IMR-90 (cell line): Measurements from ENCODE around the gene KLKB1. TPM values are rescaled to one million over a fixed set of nuclear protein-coding genes. Genes with fewer than 3 reads are reported as not detected.

Experiments used
- ATAC-seq: fragments of 200-7000 bp; cut with Tn5 transposase; 2 replicates; pipeline ENCODE4 v1.9.1; 2020; ENCODE audit warnings: low read depth, mild to moderate bottlenecking, moderate library complexity
- BruUV-seq: library from RNA; stranded (reverse); fragments of 400-500 nt; replicated peaks from 2 replicates; lab custom pipeline; 2021; lab: Mats Ljungman, UMichigan
- CTCF ChIA-PET: fragments of 300-600 bp; formaldehyde crosslinking; extraction: SDS; loops from one replicate; lab custom pipeline; 2021; ENCODE audit warnings: antibody characterized with exemption; lab: Yijun Ruan, JAX
- POLR2A ChIA-PET: fragments of 300-600 bp; sonication (Branson Sonifier 250); formaldehyde crosslinking; loops from one replicate; lab custom pipeline; 2022; ENCODE audit warnings: antibody characterized with exemption; ENCODE audit not compliant: unreplicated experiment; lab: Charles Lee
- DNase-seq: peaks from one replicate; pipeline ENCODE4 v3.0.0; 2013
- H2AFZ ChIP-seq: replicated peaks from 2 replicates; pipeline ENCODE3; 2013; ENCODE audit warnings: low read length, mild to moderate bottlenecking; ENCODE audit not compliant: poor library complexity
- H2AK5ac ChIP-seq: 2 replicates; pipeline ENCODE4 v1.6.1; 2013; ENCODE audit warnings: low read depth, low read length, inconsistent platforms
- H2AK9ac ChIP-seq: replicated peaks from 2 replicates; pipeline ENCODE3; 2013; ENCODE audit warnings: mild to moderate bottlenecking, low read depth, low read length, moderate library complexity; ENCODE audit not compliant: poor library complexity
- H2BK120ac ChIP-seq: 2 replicates; pipeline ENCODE4 v1.6.1; 2013; ENCODE audit warnings: low read depth, low read length, inconsistent platforms
- H2BK15ac ChIP-seq: 3 replicates; pipeline ENCODE4 v1.6.1; 2013; ENCODE audit warnings: low read depth, low read length, inconsistent platforms
- H2BK20ac ChIP-seq: 2 replicates; pipeline ENCODE4 v1.6.1; 2013; ENCODE audit warnings: low read depth, mild to moderate bottlenecking, inconsistent platforms, low read length, moderate library complexity
- H2BK5ac ChIP-seq: 2 replicates; pipeline ENCODE4 v1.6.1; 2013; ENCODE audit warnings: mild to moderate bottlenecking, low read depth, low read length, inconsistent platforms; ENCODE audit not compliant: poor library complexity, severe bottlenecking
- H3K14ac ChIP-seq: replicated peaks from 2 replicates; pipeline ENCODE4 v1.6.1; 2013; ENCODE audit warnings: low read depth, low read length, inconsistent platforms
- H3K18ac ChIP-seq: 2 replicates; pipeline ENCODE4 v1.6.1; 2013; ENCODE audit warnings: low read depth, low read length, control low read depth
- H3K23ac ChIP-seq: 2 replicates; pipeline ENCODE4 v1.6.1; 2013; ENCODE audit warnings: low read depth, low read length, inconsistent platforms
- H3K27ac ChIP-seq: 2 replicates; pipeline ENCODE4 v1.5.1; 2013; ENCODE audit warnings: mild to moderate bottlenecking, control low read depth, low read length; ENCODE audit not compliant: insufficient read depth
- H3K27me3 ChIP-seq: 2 replicates; pipeline ENCODE4 v1.6.1; 2013; ENCODE audit warnings: low read length; ENCODE audit not compliant: control insufficient read depth, insufficient read depth
- H3K36me3 ChIP-seq: 2 replicates; pipeline ENCODE4 v1.6.1; 2013; ENCODE audit warnings: low read length, mixed read lengths; ENCODE audit not compliant: control insufficient read depth, insufficient read depth
- H3K4ac ChIP-seq: 2 replicates; pipeline ENCODE4 v1.6.1; 2013; ENCODE audit warnings: low read depth, low read length, inconsistent platforms
- H3K4me1 ChIP-seq: 2 replicates; pipeline ENCODE4 v1.6.1; 2013; ENCODE audit warnings: low read length, mixed read lengths; ENCODE audit not compliant: control insufficient read depth, insufficient read depth
- H3K4me2 ChIP-seq: 2 replicates; pipeline ENCODE4 v1.6.1; 2013; ENCODE audit warnings: low read depth, mild to moderate bottlenecking, control low read depth, low read length, moderate library complexity
- H3K4me3 ChIP-seq: 2 replicates; pipeline ENCODE4 v1.5.1; 2013; ENCODE audit warnings: low read depth, mild to moderate bottlenecking, control low read depth, low read length, moderate library complexity; ENCODE audit not compliant: insufficient read depth
- H3K56ac ChIP-seq: 2 replicates; pipeline ENCODE4 v1.6.1; 2013; ENCODE audit warnings: low read length, inconsistent platforms; ENCODE audit not compliant: insufficient read depth; ENCODE audit errors: extremely low read depth
- H3K79me1 ChIP-seq, 2 experiments: 2 replicates each; pipeline ENCODE4 v1.6.1; 2013; ENCODE audit warnings: low read length in 2 of 2, inconsistent platforms in 1 of 2, low read depth in 1 of 2
- H3K9ac ChIP-seq: 2 replicates; pipeline ENCODE4 v1.6.1; 2013; ENCODE audit warnings: low read depth, low read length, control low read depth
- H3K9me1 ChIP-seq: 2 replicates; pipeline ENCODE4 v1.6.1; 2013; ENCODE audit warnings: low read length, inconsistent platforms; ENCODE audit not compliant: insufficient read depth
- H3K9me3 ChIP-seq: 2 replicates; pipeline ENCODE4 v1.6.1; 2013; ENCODE audit warnings: low read length; ENCODE audit not compliant: control insufficient read depth, insufficient read depth
- H4K20me1 ChIP-seq: 2 replicates; pipeline ENCODE4 v1.6.1; 2013; ENCODE audit warnings: low read length, inconsistent platforms; ENCODE audit not compliant: insufficient read depth
- H4K5ac ChIP-seq: 2 replicates; pipeline ENCODE4 v1.6.1; 2013; ENCODE audit warnings: mild to moderate bottlenecking, low read depth, low read length, control low read depth
- H4K8ac ChIP-seq, 2 experiments: 2 replicates each; pipeline ENCODE4 v1.6.1; 2013; ENCODE audit warnings: low read depth in 2 of 2, low read length in 2 of 2, control low read depth in 1 of 2, inconsistent platforms in 1 of 2
- H4K91ac ChIP-seq: 2 replicates; pipeline ENCODE4 v1.6.1; 2013; ENCODE audit warnings: low read depth, low read length, inconsistent platforms; ENCODE audit not compliant: insufficient read depth
- BHLHE40 ChIP-seq: fragments of 150-350 bp; IDR thresholded peaks from 2 replicates; pipeline ENCODE4 v1.6.1; 2016; ENCODE audit warnings: mild to moderate bottlenecking, low read depth, low read length
- CEBPB ChIP-seq: IDR thresholded peaks from 2 replicates; pipeline ENCODE4 v1.6.1; 2012; ENCODE audit warnings: low read depth, low read length, improper control_type of control experiment
- CHD1 ChIP-seq: IDR thresholded peaks from 2 replicates; pipeline ENCODE4 v1.6.1; 2012; ENCODE audit warnings: low read depth, low read length, improper control_type of control experiment
- FOS ChIP-seq: fragments of 150-350 bp; IDR thresholded peaks from 2 replicates; pipeline ENCODE4 v1.6.1; 2016; ENCODE audit warnings: low read depth, low read length
- MAFK ChIP-seq: IDR thresholded peaks from 2 replicates; pipeline ENCODE4 v1.6.1; 2012; ENCODE audit warnings: low read depth, low read length, improper control_type of control experiment
- MAZ ChIP-seq: IDR thresholded peaks from 2 replicates; pipeline ENCODE4 v1.6.1; 2012; ENCODE audit warnings: low read depth, mild to moderate bottlenecking, low read length, improper control_type of control experiment, moderate library complexity, borderline replicate concordance
- MXI1 ChIP-seq: IDR thresholded peaks from 2 replicates; pipeline ENCODE4 v1.6.1; 2012; ENCODE audit warnings: low read depth, mild to moderate bottlenecking, low read length, moderate library complexity, borderline replicate concordance
- NFE2L2 ChIP-seq: fragments of 150-350 bp; IDR thresholded peaks from 2 replicates; pipeline ENCODE4 v1.6.1; 2016; ENCODE audit warnings: low read depth, mild to moderate bottlenecking, low read length
- RAD21 ChIP-seq: IDR thresholded peaks from 2 replicates; pipeline ENCODE4 v1.6.1; 2012; ENCODE audit warnings: low read length, improper control_type of control experiment
- RCOR1 ChIP-seq: IDR thresholded peaks from 2 replicates; pipeline ENCODE4 v1.6.1; 2012; ENCODE audit warnings: mild to moderate bottlenecking, low read length, improper control_type of control experiment; ENCODE audit not compliant: insufficient replicate concordance
- RFX5 ChIP-seq: IDR thresholded peaks from 2 replicates; pipeline ENCODE4 v1.8.0; 2012; ENCODE audit warnings: low read depth, mild to moderate bottlenecking, low read length, moderate library complexity
- WGBS, 2 experiments: methylation state at CpG; one replicate each; pipeline versions ENCODE4 v1.1.5 to v1.1.7; 2013; ENCODE audit warnings: missing lambda C conversion rate in 2 of 2; ENCODE audit not compliant: insufficient read length in 1 of 2; ENCODE audit errors: extremely low coverage in 2 of 2; 5-methylcytosine and 5-hydroxymethylcytosine counted together
- dilution Hi-C: fragments of 300-500 bp; cut with HindIII; formaldehyde crosslinking; loops from one replicate; pipeline ENCODE4 v1.14.3; 2018; ENCODE audit warnings: low sequenced_read_pairs; ENCODE audit not compliant: unreplicated experiment
- in situ Hi-C: fragments of 300-500 bp; cut with MboI; formaldehyde crosslinking; loops from 3 replicates; pipeline ENCODE4 v1.14.3; 2019; ENCODE audit warnings: low sequenced_read_pairs, inconsistent platforms, mixed read lengths
- intact Hi-C: fragments of 100-400 bp; cut with micrococcal nuclease; formaldehyde crosslinking; loops from 2 replicates; pipeline ENCODE4 v1.10.0; 2022
- polyA plus RNA-seq, 3 experiments: library from polyadenylated mRNA; depleted of rRNA; stranded (reverse); fragments of >200 nt; gene quantifications; 2 replicates each; pipeline ENCODE4 v1.2.3, GENCODE V29; 2012; ENCODE audit warnings: low replicate concordance in 1 of 3
- total RNA-seq: library from RNA; depleted of rRNA; stranded (reverse); fragments of >200 nt; gene quantifications from 2 replicates; pipeline ENCODE4 v1.2.3, GENCODE V29; 2012
- TF ChIP-seq, protein P1 (sequence below): conservative IDR thresholded peaks from 2 replicates; pipeline ENCODE4 v1.5.1; 2012; ENCODE audit warnings: mild to moderate bottlenecking, low read depth, low read length, improper control_type of control experiment

The KLKB1 gene
- total and polyA plus RNA-seq, 2 of the 4 experiments (the other 2 are of a cell fraction), result 0.03 TPM; not detected in 1

DNA sequence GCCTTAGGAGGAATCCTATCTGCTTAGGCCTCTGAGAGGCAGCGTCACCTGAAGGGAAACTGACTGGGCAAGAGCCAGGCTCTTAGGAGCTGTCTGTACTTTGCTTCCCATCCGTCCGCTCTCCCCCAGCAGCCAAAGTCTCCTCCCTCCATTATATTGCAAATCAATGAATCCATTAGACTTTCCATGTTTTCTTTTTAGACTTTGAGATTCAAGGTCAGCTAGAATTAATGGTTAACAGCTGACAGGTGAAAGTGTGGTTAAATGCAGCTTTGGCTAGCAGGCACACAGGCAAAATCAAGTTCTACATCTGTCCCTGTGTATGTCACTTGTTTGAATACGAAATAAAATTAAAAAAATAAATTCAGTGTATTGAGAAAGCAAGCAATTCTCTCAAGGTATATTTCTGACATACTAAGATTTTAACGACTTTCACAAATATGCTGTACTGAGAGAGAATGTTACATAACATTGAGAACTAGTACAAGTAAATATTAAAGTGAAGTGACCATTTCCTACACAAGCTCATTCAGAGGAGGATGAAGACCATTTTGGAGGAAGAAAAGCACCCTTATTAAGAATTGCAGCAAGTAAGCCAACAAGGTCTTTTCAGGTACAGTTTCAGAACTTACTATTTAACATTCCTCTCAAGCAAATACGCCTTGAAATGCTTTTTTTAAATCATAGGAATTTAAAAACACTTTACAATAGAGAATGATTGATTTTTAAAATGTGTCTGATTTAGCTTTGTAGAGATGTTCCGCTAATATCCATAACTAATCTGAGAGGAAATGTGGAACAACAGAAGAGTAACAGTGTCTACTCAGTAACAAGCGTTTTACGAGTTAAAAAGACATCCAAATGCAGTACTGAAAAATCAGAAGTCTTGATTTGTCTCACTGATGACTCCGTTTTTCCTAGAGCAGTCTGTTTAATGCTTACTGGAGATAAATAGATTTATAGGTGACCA, 38.7 kb downstream of the KLKB1 start, which contains the start of gene F11:
Gene F11, plus strand, starts transcription at position 507 of the 970 bp plus-strand sequence. CDS start 948 bp downstream, outside the sequence.
- Histone ChIP-seq H2AK5ac (no peak within 1 kb of the TSS), H3K4me3 (no peak within 1 kb of the TSS), H3K27me3 (no peaks in the 10 kb centered on the region), H2AK9ac (no peak within 1 kb of the TSS), H3K79me1 (no peaks in the 10 kb centered on the region), H2AFZ (no peak within 1 kb of the TSS), H3K4me1 (no peaks in the 10 kb centered on the region; the same call in 1 of the 2 replicates), H3K9ac (no peak within 1 kb of the TSS), H4K20me1 (no peaks in the 10 kb centered on the region), H2BK20ac (no peak within 1 kb of the TSS), H4K91ac (no peak within 1 kb of the TSS), H2BK120ac (no peak within 1 kb of the TSS), H3K23ac (no peak within 1 kb of the TSS), H3K14ac (no peak within 1 kb of the TSS), H3K36me3 (no peaks in the 10 kb centered on the region), H3K56ac (no peak within 1 kb of the TSS), H3K18ac (no peak within 1 kb of the TSS), H2BK15ac (no peak within 1 kb of the TSS), H2BK5ac (no peak within 1 kb of the TSS), H3K9me1 (no peaks in the 10 kb centered on the region), H4K8ac (no peak within 1 kb of the TSS; a peak in 1 of 4 replicates), H3K27ac (no peak within 1 kb of the TSS), H3K9me3 (no peaks in the 10 kb centered on the region), H3K4ac (no peak within 1 kb of the TSS), H4K5ac (no peak within 1 kb of the TSS), H3K4me2 (no peak within 1 kb of the TSS)
- intact Hi-C loops, result no loop called here
- POLR2A ChIA-PET, result interaction anchor here (0.6 kb wide), 2 partner anchors 24 to 87 kb away, joined by 3 read pairs; no protein-coding TSS in a partner anchor
- CTCF ChIA-PET, result no interaction called here
- in situ Hi-C loops, result no loop called here
- TF ChIP-seq RCOR1, result no peak
- TF ChIP-seq NFE2L2, result no peak
- no peak for TF ChIP-seq MXI1
- TF ChIP-seq CHD1, result no peak
- TF ChIP-seq CEBPB, result no peak
- TF ChIP-seq FOS, result no peak
- no peak for TF ChIP-seq MAZ
- no peak for TF ChIP-seq BHLHE40
- TF ChIP-seq MAFK, result no peak
- no peak for TF ChIP-seq RAD21
- TF ChIP-seq, protein P1, sequence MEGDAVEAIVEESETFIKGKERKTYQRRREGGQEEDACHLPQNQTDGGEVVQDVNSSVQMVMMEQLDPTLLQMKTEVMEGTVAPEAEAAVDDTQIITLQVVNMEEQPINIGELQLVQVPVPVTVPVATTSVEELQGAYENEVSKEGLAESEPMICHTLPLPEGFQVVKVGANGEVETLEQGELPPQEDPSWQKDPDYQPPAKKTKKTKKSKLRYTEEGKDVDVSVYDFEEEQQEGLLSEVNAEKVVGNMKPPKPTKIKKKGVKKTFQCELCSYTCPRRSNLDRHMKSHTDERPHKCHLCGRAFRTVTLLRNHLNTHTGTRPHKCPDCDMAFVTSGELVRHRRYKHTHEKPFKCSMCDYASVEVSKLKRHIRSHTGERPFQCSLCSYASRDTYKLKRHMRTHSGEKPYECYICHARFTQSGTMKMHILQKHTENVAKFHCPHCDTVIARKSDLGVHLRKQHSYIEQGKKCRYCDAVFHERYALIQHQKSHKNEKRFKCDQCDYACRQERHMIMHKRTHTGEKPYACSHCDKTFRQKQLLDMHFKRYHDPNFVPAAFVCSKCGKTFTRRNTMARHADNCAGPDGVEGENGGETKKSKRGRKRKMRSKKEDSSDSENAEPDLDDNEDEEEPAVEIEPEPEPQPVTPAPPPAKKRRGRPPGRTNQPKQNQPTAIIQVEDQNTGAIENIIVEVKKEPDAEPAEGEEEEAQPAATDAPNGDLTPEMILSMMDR, result no peak
- TF ChIP-seq RFX5, result no peak
- DNase-seq (no peak), ATAC-seq (no peak)
- BruUV-seq, result no TSS peak
- no CpG with 5 or more reads among the region's 10 CpGs for WGBS, 2 experiments
- dilution Hi-C loops, result no loop called here
